Endothelial cell (in vitro differentiated cells): ENCODE data around the gene PRRT4. TPM values are rescaled to one million over a fixed set of nuclear protein-coding genes. Genes with fewer than 3 reads are reported as not detected.
A peak's percentile ranks its signal among the peaks of the same experiment; 100 is the strongest.

Experiments
- DNase-seq: peaks from one replicate; pipeline ENCODE4 v3.0.0; 2021; ENCODE audit warnings: low spot score
- H3K27ac Mint-ChIP-seq: one replicate; pipeline ENCODE4 v1.8.0; 2021; ENCODE audit warnings: mixed read lengths, inconsistent platforms; ENCODE audit not compliant: unreplicated experiment
- H3K27me3 Mint-ChIP-seq: one replicate; pipeline ENCODE4 v1.8.0; 2021; ENCODE audit warnings: mild to moderate bottlenecking, moderate library complexity, mixed read lengths, inconsistent platforms; ENCODE audit not compliant: unreplicated experiment
- H3K36me3 Mint-ChIP-seq: one replicate; pipeline ENCODE4 v1.8.0; 2021; ENCODE audit warnings: mild to moderate bottlenecking, low read depth, mixed read lengths, inconsistent platforms; ENCODE audit not compliant: unreplicated experiment
- H3K4me1 Mint-ChIP-seq: one replicate; pipeline ENCODE4 v1.8.0; 2021; ENCODE audit warnings: mild to moderate bottlenecking, mixed read lengths, inconsistent platforms; ENCODE audit not compliant: unreplicated experiment
- H3K4me3 Mint-ChIP-seq: one replicate; pipeline ENCODE4 v1.8.0; 2021; ENCODE audit warnings: mild to moderate bottlenecking, mixed read lengths, inconsistent platforms; ENCODE audit not compliant: unreplicated experiment
- H3K9me3 Mint-ChIP-seq: one replicate; pipeline ENCODE4 v1.8.0; 2021; ENCODE audit warnings: mixed read lengths, inconsistent platforms; ENCODE audit not compliant: unreplicated experiment
- total RNA-seq: library from RNA; stranded (reverse); fragmentation: NEBNext Ultra II Directional; extraction: Animal tissue kit (Norgen Biotek cat#: 25700); gene quantifications from one replicate; pipeline ENCODE4 v1.2.1, GENCODE V29; 2021; ENCODE audit not compliant: unreplicated experiment
- TF ChIP-seq, protein P1 (sequence below): fragments of 200-600 bp; sonication (generic); IDR thresholded peaks from one replicate; pipeline ENCODE4 v1.5.0; 2021; ENCODE audit warnings: antibody characterized with exemption; ENCODE audit not compliant: unreplicated experiment

The PRRT4 gene
- total RNA-seq, 1 donor from 2014 or later, result 10.8 TPM

DNA sequence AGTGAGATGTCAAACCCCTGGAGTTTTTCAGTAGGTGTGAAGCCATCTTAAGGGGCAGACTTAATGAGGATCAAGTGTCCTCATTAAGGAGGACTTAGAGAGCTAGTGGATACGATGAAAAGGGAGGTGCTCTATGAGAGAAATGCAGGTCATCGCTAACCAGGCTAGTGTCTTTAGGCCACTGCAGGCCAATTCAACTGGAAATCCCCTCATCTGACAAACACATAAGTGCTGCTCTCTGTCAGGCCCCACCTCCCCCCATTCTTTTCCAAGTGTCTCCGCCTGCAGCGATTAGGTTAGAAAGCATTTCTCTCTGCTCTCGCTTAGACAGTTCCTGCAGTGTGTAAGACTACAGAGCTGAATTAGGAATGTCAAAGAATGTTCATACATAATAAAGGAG lies 51.5 kb downstream of the PRRT4 start:
- DNase-seq, result no peak

DNA sequence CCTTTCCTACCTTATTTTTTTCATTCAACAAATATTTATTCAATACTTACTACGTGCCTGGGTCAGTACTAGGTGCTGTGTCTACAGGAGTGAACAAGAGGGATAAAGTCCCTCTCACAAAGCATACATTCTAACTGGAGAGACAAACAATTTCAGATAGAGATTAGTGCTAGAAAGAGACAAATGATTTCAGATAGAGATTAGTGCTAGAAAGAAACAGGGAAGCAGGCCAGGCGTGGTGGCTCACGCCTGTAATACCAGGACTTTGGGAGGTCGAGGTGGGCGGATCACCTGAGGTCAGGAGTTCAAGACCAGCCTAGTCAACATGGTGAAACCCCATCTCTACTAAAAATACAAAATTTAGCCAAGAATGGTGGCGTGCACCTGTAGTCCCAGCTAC lies 52.4 kb downstream of the PRRT4 start:
- peaks cover 55% of the 10 kb centered on the region for H3K36me3 Mint-ChIP-seq
- no peaks in the 10 kb centered on the region for H3K4me1 Mint-ChIP-seq
- no peak overlapping the region for H3K27ac Mint-ChIP-seq
- H3K27me3 Mint-ChIP-seq, result no peaks in the 10 kb centered on the region
- peak overlapping the region; percentile 43 for H3K4me3 Mint-ChIP-seq
- TF ChIP-seq, protein P1, sequence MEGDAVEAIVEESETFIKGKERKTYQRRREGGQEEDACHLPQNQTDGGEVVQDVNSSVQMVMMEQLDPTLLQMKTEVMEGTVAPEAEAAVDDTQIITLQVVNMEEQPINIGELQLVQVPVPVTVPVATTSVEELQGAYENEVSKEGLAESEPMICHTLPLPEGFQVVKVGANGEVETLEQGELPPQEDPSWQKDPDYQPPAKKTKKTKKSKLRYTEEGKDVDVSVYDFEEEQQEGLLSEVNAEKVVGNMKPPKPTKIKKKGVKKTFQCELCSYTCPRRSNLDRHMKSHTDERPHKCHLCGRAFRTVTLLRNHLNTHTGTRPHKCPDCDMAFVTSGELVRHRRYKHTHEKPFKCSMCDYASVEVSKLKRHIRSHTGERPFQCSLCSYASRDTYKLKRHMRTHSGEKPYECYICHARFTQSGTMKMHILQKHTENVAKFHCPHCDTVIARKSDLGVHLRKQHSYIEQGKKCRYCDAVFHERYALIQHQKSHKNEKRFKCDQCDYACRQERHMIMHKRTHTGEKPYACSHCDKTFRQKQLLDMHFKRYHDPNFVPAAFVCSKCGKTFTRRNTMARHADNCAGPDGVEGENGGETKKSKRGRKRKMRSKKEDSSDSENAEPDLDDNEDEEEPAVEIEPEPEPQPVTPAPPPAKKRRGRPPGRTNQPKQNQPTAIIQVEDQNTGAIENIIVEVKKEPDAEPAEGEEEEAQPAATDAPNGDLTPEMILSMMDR, result no peak
- H3K9me3 Mint-ChIP-seq, result no peaks in the 10 kb centered on the region
- no peak for DNase-seq

More for the DNA sequence above, 51.5 kb downstream of the PRRT4 start:
- Mint-ChIP-seq H3K36me3 (peaks cover 62% of the 10 kb centered on the region), H3K9me3 (no peaks in the 10 kb centered on the region), H3K27me3 (no peaks in the 10 kb centered on the region), H3K4me1 (no peaks in the 10 kb centered on the region), H3K4me3 (peak overlapping the region; percentile 52), H3K27ac (no peak overlapping the region)
- TF ChIP-seq, protein P1, result no peak

DNA sequence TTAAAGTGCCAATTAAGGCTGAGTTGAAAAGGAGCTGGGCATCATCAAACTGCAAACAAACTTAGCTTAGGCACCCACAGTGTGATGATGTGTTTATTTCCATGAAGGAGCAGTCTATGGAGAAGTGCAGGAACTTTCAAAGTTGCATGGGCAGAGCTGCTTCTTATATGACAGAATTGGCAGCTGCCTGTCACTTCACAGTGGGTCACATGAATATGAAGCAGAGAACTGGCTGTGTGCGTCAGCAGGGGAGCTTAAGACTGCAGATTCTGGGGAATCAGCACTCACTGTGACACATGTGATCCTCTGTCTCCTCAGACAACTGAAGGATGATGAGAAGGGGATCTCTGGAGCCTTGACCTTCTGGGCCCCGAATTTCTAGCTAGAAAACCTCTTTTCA lies 54.4 kb downstream of the PRRT4 start:
- TF ChIP-seq, protein P1, result no peak
- no peak overlapping the region for H3K27ac Mint-ChIP-seq
- peaks cover 43% of the 10 kb centered on the region for H3K36me3 Mint-ChIP-seq
- no peak for DNase-seq
- H3K4me1 Mint-ChIP-seq, result no peaks in the 10 kb centered on the region
- no peaks in the 10 kb centered on the region for H3K27me3 Mint-ChIP-seq
- no peak overlapping the region for H3K4me3 Mint-ChIP-seq
- no peaks in the 10 kb centered on the region for H3K9me3 Mint-ChIP-seq

DNA sequence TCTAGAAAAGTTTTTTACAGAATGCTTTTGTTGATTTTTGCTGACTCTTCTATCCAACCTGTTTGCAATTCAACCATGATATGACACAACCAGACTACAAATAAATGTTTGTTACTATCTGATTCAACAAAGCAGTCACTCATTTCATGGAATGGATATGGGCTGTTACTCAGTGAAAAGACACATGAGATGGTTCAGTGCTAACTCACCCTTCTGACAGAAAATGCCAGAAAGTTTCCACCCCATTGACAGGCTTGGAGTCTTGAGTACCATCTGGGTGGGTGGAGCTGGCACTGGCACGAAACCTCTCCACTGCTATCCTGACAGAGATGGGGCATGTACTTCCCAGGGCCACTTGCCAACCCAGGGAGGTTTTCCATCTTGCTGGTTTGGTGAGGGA lies 57.3 kb downstream of the PRRT4 start:
- no peaks in the 10 kb centered on the region for H3K27me3 Mint-ChIP-seq
- TF ChIP-seq, protein P1, result no peak
- H3K36me3 Mint-ChIP-seq, result peaks cover 38% of the 10 kb centered on the region
- no peak overlapping the region for H3K27ac Mint-ChIP-seq
- H3K4me1 Mint-ChIP-seq, result peaks cover 9% of the 10 kb centered on the region
- DNase-seq, result no peak
- no peaks in the 10 kb centered on the region for H3K9me3 Mint-ChIP-seq
- H3K4me3 Mint-ChIP-seq, result no peak overlapping the region

DNA sequence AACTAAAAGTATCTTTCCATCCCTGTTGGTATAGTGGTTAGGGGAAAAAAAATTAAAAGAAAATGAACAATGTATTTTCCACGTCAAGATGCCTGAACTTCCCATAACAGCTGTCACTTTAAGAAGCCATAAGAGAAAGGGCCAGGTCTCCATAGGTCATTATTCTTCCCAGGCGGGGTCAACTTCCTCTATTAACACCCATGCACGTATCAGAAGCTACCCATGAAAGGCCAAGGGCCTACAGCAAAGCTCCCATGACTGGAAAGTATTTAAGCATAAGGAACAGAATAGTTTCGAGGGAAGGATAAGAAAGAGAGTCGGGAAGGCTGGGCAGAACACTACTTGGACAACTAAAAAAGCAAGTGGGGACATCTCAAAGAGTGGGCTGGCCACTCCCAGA lies 57.8 kb downstream of the PRRT4 start:
- no peaks in the 10 kb centered on the region for H3K9me3 Mint-ChIP-seq
- peak overlapping the region; percentile 16 for H3K4me3 Mint-ChIP-seq
- no peak overlapping the region for H3K27ac Mint-ChIP-seq
- H3K27me3 Mint-ChIP-seq, result no peaks in the 10 kb centered on the region
- peaks cover 13% of the 10 kb centered on the region for H3K4me1 Mint-ChIP-seq
- DNase-seq, result no peak
- TF ChIP-seq, protein P1, result no peak
- peaks cover 34% of the 10 kb centered on the region for H3K36me3 Mint-ChIP-seq
